AG08396 (cell line): ENCODE data around the gene PXDC1.
A peak's percentile ranks its signal among the peaks of the same experiment; 100 is the strongest.

ENCODE experiments used
- DNase-seq: peaks from one replicate; pipeline ENCODE4 v3.0.0; 2012; ENCODE audit warnings: low spot score, mixed read lengths

The PXDC1 gene, protein sequence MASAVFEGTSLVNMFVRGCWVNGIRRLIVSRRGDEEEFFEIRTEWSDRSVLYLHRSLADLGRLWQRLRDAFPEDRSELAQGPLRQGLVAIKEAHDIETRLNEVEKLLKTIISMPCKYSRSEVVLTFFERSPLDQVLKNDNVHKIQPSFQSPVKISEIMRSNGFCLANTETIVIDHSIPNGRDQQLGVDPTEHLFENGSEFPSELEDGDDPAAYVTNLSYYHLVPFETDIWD

DNA sequence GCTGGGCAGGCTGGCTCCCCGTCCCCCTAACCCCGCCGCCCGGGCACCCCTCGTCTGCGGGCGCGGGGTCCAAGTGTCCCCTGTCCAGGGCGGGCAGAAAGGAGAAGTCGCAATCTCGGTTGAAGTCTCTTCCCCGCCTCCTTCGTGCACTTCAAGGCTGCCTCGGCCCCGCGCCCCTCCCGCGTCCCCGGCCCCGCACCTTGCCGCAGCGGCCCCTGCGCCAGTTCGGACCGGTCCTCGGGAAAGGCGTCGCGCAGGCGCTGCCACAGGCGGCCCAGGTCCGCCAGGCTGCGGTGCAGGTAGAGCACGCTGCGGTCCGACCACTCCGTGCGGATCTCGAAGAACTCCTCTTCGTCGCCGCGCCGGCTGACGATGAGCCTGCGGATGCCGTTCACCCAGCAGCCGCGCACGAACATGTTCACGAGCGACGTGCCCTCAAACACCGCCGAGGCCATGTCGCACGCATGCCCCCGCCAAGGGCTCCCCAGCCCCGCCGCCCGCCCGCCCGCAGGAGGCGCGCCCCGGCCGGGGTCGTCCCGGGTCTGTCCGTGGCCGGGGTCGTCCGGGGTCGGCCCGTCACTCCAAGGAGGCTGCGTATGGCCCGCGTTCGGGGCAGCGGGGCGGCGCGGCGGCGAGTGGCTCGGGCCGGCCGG is at the start of gene PXDC1:
PXDC1 (minus strand) TSS at position 637 of the 653 bp plus-strand sequence; CDS start at position 455, 182 bp downstream.
- DNase-seq: no peak

DNA sequence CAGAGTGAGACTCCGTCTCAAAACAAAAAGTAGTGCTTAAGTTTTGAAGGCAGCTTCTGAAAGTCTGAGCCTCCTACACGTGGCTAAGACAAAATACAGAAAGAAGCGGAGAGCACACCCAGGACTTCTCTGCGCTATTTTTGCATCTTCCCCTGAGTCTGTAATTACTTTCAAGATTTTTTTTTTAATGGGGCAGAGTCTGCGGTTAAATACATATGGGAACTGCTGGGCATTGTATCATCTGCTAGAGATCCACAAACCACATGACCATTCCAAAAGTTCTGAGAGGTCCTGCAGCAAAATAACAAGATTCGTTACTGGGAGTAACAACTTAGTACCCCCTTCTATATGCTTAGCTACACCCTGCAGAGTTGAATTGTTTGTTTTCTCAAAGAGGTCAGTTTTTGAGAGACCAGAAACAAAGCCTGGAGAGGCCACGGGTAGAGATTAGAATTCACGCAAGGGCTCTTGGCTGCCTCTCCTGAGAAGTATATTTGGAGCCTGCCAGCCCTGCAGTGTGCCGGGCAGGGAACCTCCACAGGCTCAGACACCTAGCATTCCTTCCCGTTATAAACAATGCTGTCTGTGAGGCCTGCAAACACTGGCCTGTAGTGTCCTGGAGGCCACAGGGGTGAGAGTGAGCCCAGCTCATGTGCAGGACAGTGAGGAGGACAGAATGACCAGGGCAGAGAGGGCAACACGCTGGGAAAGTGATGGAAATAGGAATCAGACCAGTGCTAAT is 49.5 kb upstream of the PXDC1 start:
- no peak for DNase-seq

DNA sequence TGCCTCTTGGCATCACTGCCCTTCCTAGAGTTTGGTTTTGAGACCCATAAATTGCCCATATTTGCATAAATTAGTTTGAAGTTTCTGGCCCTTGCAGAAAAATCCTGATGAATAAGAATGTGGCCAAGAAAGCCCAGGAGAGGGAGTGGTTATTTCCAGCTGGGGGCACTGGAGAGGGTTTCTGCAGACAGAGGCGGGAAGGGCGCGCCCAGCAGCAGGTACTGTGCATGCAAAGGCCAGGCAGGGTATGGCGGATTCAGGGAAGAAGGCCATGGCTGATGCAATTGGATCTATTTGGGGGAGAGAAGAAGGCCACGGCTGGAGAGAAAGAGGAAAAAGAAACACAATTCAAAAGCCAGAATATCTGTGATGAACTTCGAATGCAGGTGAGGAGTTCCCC is 48.2 kb upstream of the PXDC1 start:
- no peak for DNase-seq

DNA sequence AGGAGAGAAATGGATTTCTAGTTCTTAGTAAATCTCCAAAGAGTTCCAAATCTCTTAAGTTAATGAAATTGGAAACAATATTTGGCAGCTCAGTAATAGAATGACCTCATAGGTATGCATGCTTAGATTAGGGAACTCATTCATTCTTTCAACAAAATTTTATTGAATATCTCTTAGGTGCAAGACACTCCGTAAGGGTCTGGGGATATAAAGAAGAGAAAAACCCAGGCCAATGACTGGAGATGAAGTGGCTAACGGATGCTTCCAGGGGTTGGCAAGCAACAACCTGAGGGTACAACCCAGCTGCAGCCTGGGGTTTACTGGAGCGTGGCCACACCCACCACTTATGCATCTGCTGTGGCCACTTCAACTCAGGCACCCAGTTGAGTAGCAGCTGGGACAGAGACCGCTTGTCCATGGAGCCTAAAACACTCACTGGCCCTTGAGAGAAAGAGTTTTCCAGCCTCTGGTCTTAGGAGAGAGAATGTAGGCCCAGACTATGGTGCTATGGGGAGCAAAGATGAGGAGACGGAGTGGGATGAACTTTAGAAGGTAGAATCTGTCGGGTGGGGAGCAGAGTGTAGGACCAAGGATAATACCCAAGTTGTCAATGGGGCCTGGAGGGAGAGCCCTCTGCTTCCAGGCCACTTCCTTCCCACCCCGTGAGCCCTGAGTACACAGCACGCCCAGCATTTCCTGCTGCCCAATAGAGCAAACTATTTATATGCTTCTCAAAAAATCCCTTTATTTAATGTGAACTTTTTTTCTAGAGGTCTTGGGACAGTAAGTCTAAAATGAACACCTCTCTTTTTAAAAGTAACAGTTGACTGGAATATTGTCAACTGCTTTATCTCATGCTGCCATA is 46.8 kb upstream of the PXDC1 start:
- DNase-seq: no peak

DNA sequence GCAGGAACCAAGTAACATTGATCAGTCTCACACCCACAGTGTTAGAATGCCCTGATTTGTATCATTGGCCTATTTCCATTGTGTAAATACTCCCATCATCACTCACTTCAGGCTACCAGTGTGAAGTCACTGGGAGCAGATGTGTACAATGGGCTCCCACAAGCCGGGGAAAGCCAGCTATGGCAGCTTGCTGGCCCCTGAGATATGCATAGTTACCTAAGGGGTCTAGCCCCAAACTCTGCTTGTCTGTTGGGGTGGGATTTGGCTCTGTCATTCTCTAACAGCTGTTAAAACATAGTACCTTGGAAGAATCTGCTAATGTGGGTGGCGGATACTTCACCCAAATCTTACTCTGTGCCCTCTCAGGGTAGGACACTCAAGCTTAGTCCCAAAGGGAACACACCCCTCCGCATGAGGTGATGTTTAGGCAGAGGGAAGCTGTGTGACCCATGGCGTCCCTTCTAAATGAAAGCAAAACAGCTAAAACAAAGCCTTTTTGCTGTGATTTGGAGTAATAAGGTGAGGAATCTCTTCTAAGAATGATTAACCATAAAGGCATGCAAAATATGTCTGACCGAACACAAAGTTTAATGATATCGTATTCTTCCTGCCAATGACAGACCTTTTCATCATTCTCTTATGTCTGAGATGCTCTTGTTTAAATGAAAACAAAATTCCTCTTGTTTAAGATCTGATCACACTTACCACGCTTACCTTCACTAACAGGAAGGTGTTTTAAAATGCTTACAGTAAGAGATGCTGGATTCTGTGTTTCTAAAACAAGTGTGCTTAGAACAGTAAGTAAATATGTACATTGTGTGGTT is 45.9 kb upstream of the PXDC1 start:
- peak; percentile 60 for DNase-seq

DNA sequence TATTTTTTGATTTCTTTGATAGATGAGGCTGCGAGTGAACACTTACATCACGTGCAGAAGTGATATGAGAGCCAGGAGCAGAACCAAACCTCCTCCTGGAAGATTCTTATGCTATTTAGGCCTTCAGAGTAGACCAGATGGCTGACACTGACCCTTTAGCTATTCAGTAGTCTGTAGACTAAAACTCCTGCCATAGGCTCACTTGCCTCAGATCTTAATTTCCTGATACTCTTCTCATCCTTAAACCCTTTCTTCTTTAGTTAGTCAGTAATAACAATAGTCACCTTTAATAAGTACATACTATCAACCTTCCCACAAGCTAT is 45.2 kb upstream of the PXDC1 start:
- no peak for DNase-seq

DNA sequence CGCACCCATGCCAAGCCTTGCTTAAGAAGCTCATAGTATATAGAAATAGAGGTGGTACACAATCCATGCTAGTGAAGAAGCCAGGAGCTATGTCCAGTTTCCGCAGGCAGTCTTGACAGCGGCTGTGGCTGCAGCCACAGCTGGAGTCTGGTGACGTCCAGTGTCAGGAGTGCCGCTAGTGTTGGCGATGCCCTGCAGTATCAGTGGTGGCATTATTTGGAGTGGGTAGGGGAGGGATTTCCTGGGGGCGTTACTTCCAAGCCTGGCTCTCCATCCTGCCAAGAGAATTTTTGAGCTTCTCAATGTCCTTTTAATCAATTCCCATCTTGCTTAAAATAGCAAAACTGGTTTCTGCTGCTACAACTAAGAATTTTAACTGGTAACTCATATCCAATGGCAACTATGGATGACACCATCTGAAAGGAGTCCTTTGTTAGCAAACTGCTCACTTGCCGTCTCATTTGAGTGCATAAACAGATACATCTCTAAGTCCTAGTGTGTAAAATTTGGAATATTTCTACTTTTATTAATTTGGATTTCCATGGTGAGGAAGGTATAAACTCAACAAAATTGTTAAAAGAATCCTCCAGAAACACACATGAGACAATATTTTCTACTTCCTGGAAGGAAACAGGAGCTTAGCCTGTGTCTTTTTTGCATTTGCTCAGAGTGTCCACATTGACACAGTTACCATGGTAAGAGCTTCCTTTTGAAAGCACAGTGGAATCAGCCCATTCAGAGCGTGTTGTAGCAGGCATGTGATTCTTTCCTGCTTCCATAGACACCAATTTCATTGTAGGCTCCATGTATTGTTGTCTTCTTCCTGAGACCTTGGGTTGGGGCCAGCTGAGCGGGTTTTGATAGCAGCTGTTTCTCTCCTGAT is 44.6 kb upstream of the PXDC1 start:
- no peak for DNase-seq

DNA sequence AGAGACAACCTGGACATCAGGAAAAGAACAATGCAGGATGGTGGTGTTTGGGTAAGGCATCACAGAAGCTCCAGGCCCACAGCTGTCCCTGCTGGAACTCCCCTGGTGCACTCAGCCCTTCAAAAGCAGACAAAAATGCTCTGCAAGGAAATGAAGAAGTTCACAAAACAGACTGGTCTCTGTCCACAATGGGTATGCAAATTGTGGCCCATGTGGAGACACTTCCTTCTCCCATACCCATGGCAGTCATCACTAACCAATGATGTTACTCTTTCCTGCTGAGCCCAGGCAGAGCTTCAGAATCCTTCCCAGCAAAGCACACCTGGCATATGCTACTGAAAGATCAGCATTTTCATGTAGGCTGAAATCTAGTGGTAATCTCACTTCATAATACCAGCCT is 42.6 kb upstream of the PXDC1 start:
- no peak for DNase-seq

DNA sequence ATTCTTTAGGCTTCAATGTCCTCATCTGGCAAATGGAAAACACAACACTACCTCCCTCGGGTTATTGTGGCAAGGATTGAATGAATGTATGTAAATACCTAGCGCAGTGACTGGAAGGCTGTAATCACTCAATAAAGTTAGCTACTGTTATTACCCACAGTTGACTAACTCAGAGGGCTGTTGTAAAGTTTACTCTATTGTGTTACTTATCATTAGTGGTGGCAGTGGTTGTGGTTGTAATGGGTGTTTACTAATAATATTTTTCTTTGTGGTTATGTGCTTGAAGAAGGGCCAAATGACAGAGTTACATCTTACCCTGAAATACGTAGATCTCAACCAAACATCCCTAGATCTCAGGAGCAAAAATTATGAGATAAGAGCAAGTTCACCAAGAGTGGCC is 42.0 kb upstream of the PXDC1 start:
- no peak for DNase-seq

DNA sequence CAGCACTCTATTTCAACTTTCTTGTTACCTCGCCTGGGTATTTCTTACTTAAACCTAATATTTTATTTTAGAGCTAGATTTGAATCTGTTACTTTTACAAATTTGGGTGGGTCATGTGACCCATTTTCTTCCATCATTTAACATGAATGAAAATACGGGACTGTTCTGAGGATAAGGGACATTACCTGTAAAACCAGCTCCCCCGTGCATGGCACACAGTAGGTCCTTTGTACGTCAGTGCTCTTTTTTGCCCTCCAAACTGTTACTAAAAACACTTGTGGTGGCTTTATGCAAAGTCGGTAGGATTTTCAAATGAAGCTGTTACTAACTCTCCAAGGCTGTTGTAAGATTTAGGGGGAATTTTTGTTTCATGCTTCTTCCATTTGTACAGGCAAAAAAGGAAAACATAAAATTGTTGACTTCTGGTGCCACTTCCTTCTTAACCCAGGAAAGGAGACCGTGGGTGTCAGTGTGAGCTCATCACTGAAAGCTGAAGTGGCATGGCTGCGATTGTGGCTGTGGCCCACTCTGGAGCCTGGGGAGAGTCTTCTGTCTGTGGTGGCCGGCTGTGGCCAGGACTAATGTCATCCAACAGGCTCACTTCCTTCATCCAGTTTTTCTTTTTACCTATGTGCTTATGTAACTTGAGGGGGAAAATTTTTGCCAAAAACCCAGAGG is 40.2 kb upstream of the PXDC1 start:
- DNase-seq: no peak

DNA sequence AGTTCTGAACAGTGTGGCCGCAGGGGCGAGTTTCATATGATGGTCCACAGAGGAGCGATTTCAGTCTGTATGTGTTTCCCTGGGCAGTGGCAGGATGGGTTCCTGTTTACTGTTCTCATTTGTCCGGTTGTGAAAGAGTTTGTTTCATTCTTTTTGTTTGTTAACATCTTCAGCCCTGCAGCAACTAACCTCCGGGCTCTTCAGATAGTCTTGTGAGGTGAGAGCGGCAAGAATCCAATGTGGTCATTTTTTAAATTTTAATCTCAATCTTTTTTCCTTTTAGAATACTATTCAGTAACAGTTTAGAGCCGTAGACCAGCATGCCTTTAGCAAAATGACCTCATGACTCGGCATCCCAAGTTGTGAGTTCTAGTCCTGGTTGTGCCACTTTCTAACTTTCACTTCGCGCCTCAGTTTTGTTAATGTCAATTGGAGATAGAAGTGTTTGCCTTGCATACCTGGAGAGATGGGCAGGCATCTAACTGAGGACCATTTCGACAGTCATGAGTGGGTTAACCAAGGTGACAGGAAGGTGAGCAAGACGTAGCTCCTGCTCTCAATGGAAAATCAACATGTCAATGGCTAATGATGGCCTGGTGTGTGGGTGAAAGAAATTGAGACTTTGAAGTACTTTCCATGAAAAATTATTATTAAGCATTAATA is 38.5 kb upstream of the PXDC1 start:
- DNase-seq: no peak

DNA sequence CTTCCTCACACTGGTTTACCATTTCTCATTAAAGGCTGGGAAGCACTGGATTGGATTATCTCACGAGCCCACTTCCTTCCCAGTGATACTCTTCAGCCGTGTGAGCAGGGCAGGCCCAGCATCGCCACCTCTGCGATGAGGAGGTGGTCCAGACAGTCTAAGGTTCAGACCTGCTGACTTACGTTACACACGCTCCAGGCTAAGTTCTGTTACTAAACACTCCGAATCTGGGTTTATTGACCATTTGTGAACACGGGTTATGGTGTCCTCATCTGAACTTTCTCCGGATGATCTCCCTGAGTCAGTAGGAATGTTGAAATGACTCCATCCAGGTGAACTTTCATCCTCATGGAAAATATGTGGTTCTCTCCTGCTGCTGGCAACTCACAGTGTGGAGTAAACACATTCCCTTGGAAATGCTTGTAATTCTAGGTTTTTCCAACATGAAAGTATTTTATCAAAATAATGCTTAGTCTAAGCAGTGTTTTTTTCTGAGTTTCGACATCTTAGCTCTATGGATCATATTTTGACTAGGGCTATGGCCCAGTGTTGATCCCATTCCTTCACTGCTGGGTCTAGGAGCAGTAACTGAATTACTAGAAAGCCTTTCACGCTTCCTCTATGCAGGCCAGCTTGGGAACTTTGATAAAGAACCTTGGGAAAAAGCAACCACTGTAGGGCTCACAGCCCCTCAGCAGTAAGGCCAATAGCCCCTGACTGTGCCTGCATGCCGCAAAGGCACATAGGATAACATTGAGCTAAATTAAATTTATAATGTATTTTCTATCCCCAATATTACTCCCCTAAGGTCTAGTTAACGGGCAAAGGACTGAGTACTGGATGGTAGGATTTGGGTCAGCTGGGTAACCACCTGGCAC is 37.7 kb upstream of the PXDC1 start:
- DNase-seq: no peak

DNA sequence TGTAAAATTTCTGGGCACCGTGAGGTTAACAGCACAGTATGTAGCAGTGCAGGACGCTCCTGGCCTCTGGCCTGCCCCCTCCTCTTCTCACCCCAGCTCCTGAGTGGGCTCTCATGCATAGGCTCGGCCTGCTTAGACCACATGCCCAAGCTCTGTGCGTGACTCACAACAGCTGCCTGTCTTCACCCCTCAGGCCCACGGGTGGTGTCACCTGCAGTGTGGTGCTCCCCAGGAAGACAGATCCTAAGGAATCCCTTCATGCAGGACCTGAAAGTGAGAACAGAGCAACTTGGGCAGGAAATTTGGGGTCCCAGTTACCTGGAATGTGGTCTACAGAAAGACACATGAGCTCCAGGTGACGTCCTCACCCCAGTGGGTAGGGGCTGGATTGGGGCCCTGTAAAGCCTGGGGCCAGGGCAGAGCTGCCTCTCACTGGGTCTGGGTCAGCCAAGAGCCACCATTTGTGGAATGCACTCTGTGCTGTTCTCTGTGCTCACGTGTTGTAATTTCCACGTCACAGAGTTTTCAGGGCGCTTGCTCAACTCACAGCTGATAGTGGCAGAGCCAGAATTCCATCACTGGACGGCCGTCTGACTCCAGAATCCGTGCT is 37.0 kb upstream of the PXDC1 start:
- DNase-seq: no peak

DNA sequence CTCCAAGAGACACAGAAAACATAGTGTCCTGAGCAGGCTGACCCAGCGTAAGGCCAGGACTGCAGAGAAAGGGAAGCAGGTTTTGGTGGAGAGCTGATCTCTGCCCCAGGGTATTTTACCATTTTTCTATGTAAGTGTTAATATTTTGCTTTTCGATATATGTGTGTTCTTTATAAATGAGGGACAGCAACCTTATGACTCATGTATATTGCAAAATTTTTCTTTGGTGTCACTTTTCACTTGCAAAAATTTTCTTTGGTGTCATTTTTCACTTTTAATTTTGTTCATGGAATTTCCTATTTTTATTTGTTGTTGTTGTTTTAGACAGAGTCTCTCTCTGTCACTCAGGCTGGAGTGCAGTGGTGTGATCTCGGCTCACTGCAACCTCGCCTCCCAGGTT is 34.6 kb upstream of the PXDC1 start:
- DNase-seq: no peak

DNA sequence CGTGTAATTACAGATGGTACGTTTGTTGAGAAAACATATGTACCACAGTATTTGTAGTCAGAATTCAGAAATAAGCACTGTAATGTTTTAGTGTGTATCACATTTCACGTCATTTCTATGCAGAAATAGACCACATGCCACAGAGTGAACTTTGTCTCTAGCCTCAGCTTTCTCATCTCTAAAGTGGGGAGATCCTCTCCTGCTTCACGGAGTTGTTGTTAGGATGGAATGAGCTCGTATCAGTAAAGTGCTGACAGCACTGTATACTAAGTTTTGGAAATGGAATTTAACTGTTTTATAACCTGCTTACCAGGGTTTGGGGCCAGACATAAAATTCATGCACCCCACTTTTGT is 34.2 kb upstream of the PXDC1 start:
- no peak for DNase-seq

DNA sequence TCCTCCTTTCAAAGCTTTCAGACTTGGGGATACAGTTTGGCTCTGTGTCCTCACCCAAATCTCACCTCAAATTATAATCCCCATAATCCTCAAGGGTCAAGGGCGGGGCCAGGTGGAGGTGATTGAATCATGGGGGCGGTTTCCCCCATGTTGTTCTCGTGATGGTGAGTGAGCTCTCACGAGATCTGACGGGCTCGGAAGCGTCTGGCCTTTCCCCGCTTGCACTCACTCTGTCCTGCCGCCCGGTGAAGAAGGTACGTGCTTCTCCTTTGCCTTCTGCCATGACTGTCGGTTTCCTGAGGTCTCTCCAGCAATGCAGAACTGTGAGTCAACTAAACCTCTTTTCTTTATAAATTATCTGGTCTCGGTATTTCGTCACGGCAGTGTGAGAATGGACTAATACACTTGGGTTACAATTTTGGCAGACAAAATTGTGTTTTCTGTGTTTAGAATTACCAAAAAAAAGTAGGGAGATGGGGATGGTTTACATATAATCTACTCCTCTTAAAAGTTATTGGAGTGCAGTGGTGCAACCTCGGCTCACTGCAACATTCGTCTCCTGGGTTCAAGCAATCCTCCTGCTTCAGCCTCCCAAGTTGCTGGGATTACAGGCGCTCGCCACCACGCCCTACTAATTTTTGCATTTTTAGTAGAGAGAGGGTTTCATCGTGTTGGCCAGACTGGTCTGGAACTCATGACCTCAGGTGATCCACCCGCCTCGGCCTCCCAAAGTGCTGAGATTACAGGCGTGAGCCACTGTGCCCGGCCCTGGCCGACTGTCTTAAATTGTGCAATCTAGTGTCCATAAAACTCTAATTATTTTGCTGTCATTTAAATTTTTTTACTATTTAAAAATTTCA is 33.6 kb upstream of the PXDC1 start:
- DNase-seq: no peak

DNA sequence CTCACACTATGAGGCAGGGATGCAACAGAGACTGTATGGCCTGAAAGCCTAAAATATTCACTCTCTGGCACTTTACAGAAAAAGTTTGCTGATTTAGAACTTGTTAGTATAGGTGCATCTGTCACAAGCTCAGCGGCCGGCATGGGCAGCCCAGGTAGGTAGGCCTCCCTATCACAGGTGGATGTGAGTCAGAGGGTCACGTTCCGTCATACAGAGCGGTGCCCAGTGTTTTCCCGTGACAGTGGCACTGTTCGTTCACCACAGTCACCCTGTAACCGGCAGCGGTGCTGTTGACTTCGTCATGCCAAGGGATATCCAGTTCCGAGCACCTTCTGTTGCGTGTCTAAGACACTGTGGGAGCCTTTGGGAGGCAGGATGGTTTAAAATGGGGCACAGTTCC is 32.9 kb upstream of the PXDC1 start:
- DNase-seq: no peak
